IPS DF 4.7 (cell line): ENCODE measurements around the gene YIPF6.
A peak's percentile ranks its signal among the peaks of the same experiment; 100 is the strongest.
"Not testable (repeated sequence)": the region's sequence is repeated elsewhere in the genome, so short reads cannot be mapped to it uniquely, and the experiment has no call there.

Source experiments
- DNase-seq: peaks from one replicate; pipeline ENCODE4 v3.0.0-alpha.2; 2013; ENCODE audit warnings: low spot score; ENCODE audit errors: extremely low read depth

Gene YIPF6, protein sequence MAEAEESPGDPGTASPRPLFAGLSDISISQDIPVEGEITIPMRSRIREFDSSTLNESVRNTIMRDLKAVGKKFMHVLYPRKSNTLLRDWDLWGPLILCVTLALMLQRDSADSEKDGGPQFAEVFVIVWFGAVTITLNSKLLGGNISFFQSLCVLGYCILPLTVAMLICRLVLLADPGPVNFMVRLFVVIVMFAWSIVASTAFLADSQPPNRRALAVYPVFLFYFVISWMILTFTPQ

DNA sequence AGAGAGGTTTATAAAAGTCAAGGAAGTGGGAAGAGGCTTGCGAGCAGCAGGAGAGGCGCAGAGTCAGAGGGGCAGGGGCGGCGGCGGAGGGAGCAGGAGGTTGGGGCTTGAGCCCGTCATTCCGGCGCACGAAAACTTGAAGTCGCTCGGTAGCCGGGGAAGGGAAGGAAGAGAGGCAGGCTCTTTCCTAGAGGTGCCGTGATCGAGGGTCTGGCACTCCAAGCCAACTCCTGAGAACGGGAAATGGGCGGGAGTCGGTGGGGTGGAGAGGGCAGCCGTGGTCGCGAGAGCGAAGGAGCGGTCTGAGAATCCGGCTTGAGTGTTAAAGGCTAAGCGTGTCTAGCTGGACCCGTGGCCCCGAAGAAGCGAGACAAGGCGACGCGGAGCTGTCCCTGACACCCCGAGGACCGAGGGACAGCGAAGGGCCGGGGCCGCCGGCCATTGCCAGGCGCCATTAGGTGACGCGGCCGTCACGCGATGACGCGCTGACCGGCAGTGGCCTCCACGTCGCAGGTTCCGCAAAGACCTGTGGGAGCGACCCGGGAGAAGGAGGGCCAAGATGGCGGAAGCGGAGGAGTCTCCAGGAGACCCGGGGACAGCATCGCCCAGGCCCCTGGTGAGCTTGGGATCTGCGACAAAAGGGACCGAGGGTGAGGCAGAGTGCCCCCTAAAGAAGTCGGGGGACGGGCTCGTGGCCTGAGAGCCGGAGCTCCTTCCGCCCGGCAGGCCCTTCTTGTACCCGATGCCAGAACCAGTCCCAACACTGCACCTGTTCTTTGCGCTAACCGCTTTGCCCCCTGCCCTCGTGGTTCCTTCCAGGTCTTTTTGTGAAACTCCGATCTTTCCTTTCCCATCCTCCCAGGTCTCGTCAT is at the start of gene YIPF6:
Gene YIPF6, plus strand, starts transcription at position 544 of the 872 bp plus-strand sequence. Its CDS starts 16 bp downstream, at position 560.
- DNase-seq = no peak

DNA sequence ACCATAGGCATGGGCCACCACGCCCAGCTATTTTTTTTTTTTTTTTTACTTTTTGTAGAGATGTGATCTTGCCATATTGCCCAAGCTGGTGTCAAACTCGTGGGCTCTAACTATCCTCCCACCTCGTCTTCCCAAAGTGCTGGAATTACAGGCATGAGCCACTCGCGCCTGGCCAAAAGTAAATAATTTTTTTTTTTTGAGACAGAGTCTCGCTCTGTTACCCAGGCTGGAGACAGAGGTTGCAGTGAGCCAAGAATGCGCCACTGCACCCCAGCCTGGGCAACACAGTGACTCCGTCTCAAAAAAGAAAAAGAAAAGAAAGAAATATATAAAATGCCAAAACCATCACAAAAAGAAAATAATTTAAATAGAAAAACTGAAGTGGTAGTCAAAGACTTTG is 47.1 kb upstream of the YIPF6 start:
- no peak for DNase-seq

DNA sequence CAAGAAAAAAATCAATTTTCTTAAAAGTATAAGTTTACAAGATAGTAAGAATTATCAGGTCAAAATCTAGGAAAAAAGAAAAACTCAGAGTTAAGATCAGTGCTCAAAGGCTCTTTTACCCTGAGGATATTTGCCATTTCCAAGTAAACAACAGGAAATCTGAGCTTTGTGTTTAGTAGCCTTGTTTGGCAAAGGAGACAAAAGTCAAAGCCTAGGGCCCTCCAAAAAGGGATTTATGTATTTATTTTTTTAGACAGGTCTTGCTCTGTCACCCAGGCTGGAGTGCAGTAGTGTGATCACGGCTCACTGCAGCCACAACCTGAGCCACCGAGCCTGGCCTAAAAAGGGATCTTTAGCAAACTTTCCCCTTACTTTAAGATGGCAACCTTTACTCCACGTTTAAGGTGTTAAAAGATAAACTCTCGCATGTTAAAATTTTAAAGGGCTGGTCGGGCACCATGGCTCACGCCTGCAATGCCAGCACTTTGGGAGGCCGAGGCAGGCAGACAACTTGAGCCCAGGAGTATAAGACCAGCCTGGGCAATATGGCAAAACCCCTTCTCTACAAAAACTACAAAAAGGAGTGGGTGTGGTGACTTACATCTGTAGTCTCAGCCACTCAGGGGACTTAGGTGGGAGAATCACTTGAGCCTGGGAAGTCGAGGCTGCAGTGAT is 44.2 kb upstream of the YIPF6 start:
- DNase-seq = no peak

DNA sequence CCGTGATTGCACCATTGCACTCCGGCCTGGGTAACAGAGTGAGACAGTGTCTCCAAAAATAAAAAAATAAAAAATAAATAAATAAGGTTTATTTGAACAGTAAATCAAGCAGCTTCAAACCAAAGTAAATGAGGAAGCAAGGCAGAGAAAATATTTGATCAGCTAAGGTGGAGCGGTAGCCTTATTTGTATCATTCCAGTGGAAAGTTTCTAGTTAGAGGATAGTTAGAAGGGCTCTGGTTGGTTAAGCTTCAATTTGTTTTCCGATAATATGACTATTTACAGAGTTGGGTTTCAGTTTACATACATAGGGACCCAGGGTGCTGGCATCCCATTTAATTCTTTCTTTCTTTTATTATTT is 43.7 kb upstream of the YIPF6 start:
- no peak for DNase-seq

DNA sequence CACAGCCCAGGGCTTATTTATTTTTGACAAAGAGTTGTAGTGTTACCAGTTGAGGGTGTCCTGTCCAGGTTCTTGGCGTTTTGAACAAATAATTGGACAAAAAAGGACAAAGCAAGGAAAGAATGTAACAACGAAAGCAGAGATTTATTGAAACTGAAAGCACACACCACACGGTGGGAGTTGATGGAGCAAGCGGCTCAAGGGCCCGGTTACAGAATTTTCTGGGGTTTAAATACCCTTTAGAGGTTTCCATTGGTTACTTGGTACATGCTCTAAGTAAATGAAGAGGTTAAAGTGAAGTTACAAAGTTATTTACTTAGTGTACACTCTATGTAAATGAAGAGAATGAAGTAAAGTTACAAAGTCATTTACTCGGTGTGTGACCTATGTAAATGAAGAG is 37.8 kb upstream of the YIPF6 start:
- no peak for DNase-seq

DNA sequence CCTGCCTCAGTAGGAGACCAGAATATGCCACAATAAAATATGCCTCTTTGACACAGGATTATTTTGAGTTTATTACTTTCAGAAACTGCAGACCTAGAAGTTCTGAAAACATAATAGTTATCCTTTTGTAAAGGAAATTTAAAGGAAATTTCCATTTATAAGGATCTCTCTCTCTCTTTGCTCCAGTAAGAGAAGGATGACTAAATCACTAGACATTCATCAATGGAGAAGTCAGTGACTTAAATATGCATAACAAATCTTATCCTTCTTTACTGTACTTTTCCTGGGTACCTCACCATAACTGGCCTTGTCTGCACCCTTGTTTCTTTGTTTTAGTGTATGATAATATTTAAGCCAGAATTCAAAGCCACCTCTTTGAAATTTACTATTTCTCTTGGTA is 37.3 kb upstream of the YIPF6 start:
- DNase-seq = no peak

DNA sequence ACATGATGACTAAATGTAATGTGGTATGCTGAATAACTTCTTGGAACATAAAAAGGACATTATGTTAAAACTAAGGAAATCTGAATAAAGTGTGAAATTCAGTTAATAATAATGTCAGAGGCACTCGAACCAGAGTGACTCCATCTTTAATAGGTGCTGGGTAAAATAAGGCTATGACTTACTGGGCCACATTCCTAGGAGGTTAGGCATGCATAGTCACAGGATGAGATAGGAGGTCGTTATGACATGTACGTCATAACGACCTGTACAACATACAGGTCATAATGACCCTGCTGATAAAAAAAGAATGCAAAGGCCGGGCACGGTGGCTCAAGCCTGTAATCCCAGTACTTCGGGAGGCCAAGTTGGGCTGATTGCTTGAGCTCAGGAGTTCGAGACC is 36.7 kb upstream of the YIPF6 start:
- no peak for DNase-seq

DNA sequence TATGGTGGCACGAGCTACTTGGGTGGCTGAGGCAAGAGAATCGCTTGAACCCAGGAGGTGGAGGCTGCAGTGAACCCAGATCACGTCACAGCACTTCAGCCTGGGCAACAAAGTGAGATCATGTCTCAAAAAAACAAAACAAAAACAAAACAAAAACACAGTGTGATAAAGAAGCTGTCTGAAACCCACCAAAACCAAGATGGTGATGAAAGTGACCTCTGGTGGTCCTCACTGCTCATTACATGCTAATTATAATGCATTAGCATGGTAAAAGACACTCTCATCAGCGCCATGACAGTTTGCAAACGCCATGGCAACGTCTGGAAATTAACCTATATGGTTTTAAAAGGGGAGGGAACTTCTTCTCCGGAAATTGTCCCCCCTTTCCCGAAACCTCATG is 36.2 kb upstream of the YIPF6 start:
- DNase-seq = peak; percentile 9

DNA sequence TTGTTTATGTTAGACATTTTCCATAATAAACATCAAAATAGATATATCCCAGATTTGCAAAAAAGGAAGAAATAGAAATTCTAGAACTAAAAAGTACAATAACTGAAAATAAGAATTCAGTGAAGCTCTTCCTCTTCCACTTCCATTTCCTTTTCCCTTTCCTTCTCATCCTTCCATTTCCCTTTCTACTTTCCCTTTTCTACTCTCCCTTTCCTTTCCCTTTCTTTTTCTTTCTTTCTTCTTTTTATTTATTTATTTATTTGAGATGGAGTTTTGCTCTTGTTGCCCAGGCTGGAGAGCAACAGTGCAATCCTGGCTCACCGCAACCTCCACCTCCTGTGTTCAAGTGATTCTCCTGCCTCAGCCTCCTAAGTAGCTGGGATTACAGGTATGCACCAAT is 35.0 kb upstream of the YIPF6 start:
- no peak for DNase-seq

DNA sequence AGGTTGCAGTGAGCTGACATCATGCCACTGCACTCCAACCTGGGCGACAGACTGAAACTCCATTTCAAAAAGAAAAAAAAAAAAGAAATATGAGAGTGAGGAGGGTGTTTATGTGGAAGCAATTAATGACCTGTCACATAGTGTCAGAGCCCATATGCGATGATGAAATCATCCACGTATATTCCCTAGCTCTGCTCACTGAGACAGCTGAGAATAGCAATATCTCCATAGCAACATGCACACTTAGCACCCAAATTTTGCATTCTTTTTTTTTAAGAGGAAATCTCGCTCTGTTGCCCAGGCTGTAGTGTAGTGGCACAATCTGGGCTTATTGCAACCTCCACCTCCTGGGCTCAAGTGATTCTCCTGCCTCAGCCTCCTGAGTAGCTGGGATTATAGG is 34.1 kb upstream of the YIPF6 start:
- DNase-seq = no peak

DNA sequence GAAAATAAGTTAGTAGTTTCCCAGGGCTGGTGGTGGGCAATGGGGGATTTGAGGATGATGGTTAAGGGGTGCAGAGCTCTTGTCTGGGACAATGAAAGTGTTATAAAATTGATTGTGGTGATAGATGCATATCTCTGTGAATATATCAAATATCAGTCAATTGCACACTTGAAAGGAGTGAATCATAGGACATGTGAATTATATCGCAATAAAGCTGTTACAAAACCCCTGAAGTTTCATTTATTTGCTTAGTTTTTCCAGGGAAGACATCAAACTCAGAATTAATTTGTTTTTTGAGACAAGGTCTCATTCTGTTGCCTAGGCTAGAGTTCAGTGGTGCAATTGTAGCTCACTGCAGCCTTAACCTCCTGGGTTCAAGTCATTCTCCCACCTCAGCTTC is 17.9 kb upstream of the YIPF6 start:
- DNase-seq = no peak

DNA sequence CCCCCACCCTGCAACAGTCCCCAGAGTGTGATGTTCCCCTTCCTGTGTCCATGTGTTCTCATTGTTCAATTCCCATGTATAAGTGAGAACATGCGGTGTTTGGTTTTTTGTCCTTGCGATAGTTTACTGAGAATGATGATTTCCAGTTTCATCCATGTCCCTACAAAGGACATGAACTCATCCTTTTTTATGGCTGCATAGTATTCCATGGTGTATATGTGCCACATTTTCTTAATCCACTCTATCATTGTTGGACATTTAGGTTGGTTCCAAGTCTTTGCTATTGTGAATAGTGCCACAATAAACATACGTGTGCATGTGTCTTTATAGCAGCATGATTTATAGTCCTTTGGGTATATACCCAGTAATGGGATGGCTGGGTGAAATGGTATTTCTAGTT is 12.7 kb upstream of the YIPF6 start:
- not testable (repeated sequence) for DNase-seq

DNA sequence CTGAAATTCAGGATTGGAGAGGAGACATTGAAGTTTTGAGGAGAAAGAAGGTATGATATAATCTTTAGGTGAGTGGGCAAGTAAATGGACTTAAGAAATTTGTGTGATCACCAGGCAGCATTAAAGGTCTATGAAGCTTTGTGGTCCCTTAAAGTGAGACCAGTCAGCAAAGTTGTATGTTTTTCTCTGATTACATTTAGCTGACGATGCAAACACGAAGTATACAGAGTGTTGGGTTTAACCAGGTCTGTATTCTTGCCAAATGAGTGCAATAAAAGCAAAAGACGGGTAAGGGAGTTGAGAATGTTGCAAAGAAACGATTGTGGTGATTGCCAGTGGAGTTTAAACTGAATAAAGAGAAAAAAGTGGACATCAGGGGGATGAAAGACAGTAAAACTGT is 11.6 kb upstream of the YIPF6 start:
- no peak for DNase-seq

DNA sequence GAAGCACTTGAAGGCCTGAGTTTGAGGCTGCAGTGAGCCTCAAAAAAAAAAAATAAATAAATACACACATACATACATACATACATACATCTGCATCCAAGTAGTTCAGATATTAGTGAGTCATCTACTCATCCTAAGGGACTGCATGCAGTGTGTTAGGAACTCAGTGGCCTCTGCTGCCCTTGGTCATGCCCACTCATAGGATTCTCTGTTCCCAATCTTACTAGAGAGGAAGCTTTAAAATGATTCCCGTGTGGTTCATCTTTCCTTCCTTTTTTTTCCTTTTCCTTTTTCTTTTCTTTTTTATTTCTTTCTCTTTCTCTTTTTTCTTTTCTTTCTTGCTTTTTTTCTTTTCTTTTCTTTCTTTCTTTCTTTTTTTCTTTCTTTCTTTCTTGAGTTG is 10.9 kb upstream of the YIPF6 start:
- DNase-seq = no peak

DNA sequence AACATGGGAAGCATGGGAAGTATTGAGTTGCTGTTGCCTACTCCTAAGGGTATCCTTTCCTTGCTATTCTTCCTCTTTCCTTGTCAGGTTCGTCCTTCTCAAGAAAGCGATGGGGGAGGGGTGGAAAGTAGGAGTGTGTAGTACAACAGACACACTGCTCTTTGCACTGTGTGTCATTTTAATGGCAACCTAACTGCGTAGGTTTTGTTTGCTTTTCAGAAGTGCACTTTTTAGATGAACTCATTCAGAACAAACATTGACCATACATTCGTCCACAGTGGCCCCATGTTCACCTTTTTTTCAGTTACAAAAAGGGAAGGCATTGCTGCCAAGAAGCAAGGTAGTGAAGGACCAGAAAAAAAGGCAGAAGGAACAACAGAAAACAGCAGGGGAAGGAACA is 10.2 kb upstream of the YIPF6 start:
- no peak for DNase-seq

DNA sequence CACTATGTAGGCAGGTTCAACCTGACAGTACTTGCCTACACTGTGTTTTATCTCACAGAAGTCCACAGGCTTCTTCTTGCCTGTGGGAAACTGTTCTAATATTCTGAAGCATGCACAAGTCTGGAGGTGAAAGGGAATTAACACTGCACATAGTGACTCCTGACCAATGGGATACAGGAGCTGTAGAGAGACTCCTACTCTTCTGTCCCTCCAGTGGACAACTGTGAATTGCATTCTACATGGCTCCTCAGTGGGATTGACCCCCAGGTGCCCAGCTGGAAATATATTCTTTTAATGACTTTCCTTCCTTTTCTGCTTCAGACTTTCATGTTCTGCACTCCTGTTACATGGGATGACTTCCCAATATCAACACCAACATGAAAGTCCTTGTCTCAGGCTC is 8.2 kb upstream of the YIPF6 start:
- no peak for DNase-seq

DNA sequence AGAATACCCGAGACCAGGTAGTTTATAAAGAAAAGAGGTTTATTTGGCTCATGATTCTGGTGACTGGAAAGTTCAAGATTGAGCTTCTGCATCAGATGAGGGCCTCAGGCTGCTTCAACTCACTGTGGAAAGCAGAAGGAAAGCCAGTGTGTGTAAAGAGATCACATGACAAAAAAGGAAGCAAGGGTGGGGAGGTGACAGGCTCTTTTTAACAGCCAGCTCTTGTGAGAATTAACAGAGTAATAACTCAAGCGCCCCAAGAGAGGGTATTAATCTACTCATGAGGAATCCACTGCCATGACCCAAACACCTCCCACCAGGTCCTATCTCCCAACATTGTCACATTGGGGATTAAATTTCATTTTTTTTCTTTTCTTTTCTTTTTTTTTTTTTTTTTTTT is 6.3 kb upstream of the YIPF6 start:
- DNase-seq = no peak

DNA sequence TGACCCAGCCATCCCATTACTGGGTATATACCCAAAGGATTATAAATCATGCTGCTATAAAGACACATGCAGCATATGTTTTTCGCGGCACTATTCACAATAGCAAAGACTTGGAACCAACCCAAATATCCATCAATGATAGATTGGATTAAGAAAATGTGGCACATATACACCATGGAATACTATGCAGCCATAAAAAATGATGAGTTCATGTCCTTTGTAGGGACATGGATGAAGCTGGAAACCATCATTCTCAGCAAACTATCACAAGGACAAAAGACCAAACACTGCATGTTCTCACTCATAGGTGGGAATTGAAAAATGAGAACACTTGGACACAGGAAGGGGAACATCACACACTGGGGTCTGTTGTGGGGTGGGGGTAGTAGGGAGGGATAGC is 5.1 kb upstream of the YIPF6 start:
- DNase-seq = not testable (repeated sequence)

DNA sequence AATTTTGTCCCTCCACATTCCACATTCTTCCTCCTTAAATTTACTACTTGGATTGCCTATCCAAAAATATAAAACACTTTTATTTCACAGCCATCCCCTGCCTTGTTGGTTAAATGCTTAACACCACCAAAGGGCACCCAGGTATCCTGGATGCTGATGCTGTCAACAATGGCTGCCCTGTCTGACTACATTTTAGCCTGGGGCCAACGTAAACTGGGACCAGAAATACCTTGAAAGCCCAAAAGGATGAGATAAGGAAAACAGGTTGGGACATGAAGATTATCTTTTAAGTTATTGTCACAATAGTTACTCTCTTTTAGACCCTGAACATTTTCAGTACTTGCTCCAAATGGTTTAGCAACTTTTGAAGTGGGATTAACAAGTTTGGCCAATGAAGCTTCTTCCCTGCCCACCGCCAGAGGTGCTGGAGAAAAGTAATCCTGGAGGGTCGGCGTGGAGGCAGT is 775 bp upstream of the YIPF6 start:
- DNase-seq = no peak

DNA sequence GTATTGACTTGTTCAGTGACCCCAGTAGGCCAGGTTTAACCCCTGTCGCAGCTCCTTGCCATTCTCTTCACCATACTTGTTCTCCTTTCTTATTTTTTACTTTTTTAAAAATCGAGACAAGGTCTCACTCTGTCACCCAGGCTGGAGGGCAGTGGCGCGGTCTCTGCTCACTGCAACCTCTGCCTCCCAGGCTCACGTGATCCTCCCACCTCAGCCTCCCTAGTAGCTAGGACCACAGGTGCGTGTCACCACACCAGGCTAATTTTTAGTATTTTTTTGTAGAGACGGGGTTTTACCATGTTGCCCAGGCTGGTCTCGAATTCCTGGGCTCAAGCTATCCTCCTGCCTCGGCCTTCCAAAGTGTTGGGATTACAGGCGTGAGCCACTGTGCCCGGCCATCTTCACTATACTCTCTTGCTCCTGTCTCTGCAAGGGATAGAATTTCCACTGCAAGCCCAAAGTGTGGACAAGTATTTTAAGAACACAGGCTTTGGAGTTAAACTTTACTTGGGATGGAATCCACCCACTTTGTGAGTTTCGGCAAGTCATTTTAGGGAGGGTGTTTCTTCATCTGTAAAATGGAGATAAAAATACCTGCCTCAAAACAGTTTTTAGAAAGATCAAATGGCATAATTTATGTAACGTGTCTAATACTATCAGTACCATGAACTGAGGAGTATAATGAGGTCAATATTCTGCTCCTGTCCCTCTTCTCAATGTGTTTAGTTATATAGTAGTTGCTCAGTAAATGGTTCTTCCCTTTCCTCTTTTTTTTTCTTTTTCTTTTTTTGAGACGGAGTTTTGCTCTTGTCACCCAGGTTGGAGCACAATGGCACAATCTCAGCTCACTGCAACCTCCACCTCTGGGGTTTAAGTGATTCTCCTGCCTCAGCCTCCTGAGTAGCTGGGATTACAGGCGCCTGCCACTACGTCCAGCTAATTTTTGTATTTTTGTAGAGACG is 973 bp downstream of the YIPF6 start:
- DNase-seq = no peak
